ENCODE data around the gene IL12B.
"Not testable (repeated sequence)": the region's sequence is repeated elsewhere in the genome, so short reads cannot be mapped to it uniquely, and the experiment has no call there.

Gene IL12B

GRCh38 chr5:159290741-159291140 lies 39.5 kb downstream of the IL12B start:
- DNase-seq (ENCODE audit: low read depth): no peak

GRCh38 chr5:159286420-159287035 lies 43.8 kb downstream of the IL12B start:
- no peak for DNase-seq (ENCODE audit: low read depth)

DNA sequence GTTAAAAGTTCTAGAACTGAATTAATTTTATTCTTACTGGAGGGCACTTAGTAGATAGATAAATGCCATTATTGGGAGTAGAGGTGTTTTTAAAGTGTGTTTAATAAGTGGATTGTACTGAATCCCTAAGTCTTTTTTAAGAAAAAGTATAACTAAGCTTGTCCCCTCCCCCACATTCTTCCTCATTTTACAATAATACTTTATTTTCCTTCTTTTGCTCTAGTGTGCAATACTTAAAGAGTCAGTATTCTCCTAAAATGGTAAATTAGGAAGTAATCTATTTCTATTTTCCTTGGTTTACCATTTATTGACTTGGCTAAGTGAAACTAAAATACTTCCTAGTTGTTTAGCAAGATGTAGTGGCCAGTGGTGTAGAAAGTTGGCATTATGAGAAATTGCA lies 55.6 kb downstream of the IL12B start:
- DNase-seq (ENCODE audit: low read depth): no peak

GRCh38 chr5:159273923-159274322 lies 56.4 kb downstream of the IL12B start:
- no peak for DNase-seq (ENCODE audit: low read depth)

- DNase-seq (ENCODE audit: low read depth): no peak
These were observed 60.6 kb downstream of the IL12B start for GRCh38 chr5:159269723-159270122.

- DNase-seq (ENCODE audit: low read depth): not testable (repeated sequence)
These were observed 63.5 kb downstream of the IL12B start for GRCh38 chr5:159266764-159267163.

Data from CMK (cell line).